Kidney tubule cell (primary cell): Measurements from ENCODE around the gene LPCAT4.
"Not testable (repeated sequence)": the region's sequence is repeated elsewhere in the genome, so short reads cannot be mapped to it uniquely, and the experiment has no call there.

Experiments
- DNase-seq: peaks from one replicate; pipeline ENCODE4 v3.0.0-alpha.2; 2018; ENCODE audit warnings: low spot score

Gene LPCAT4, protein sequence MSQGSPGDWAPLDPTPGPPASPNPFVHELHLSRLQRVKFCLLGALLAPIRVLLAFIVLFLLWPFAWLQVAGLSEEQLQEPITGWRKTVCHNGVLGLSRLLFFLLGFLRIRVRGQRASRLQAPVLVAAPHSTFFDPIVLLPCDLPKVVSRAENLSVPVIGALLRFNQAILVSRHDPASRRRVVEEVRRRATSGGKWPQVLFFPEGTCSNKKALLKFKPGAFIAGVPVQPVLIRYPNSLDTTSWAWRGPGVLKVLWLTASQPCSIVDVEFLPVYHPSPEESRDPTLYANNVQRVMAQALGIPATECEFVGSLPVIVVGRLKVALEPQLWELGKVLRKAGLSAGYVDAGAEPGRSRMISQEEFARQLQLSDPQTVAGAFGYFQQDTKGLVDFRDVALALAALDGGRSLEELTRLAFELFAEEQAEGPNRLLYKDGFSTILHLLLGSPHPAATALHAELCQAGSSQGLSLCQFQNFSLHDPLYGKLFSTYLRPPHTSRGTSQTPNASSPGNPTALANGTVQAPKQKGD

GRCh38 chr15:34367101-34368081, at the start of gene LPCAT4:
TSS of gene LPCAT4 (minus strand) at chr15:34367196. CDS start at chr15:34367100, 96 bp downstream.
- peak; percentile 91 for DNase-seq

GRCh38 chr15:34409511-34409910, 42.5 kb upstream of the LPCAT4 start:
- not testable (repeated sequence) for DNase-seq

DNA sequence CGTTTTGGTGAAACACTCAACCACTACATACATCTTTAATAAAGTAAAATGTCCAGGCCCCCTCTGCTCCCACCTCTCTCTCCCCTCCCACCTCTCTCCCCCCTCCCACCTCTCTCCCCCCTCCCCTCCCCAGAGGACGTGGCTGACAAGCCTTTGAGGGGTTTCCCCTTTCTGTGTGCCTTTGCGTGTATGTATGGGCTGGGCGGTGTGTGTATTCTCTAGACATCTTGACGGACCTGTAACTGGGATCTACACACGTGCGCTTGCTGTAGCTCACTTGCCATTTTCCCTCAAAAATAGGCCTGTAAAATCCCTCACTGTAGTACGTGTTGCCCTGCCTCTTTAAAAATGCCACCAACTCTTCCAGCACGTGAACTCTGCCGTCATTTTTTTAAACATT, 42.0 kb upstream of the LPCAT4 start:
- DNase-seq: not testable (repeated sequence)

- not testable (repeated sequence) for DNase-seq
Measured at GRCh38 chr15:34403899-34404298, 36.9 kb upstream of the LPCAT4 start.

DNA sequence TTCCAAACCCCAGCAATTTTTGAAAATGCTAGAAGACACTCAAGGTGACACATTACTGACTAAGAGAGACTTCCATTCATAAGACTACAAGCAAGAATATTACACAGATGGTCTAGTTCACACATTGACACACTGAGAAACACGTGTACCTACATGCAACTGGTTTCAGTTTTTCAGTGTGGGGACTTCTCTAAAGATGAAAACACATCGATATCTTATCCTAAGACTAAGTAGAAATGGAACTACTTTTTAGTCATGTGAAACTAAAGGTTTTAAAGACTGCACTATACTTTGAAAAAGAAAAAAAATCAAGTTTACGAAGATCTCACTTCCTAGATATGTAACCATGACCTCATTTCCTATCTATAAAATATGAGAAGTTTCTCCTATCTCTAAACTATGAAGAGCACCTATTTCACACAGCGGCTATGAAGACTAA, 36.2 kb upstream of the LPCAT4 start:
- DNase-seq: not testable (repeated sequence)

- not testable (repeated sequence) for DNase-seq
Measured at GRCh38 chr15:34397637-34398259, 30.8 kb upstream of the LPCAT4 start.

DNA sequence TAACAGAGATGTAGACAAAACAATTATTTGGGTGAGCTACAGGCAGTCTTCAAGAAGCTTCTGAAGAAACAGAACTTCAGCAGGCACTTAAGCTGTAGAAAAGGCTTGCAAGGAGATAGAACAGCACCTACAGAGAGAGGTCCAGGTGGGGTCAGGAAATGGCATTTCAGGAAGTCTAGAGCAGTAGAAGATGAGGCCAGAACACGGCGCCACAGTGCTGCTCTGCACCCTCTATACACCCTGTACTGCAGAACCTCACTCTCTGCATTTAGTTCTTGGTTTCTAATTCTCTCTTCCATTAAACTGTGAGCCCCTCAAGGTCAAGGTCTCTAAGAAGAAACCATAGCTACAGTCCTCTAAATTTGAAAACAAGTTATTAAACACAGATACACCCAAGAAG, 26.0 kb upstream of the LPCAT4 start:
- not testable (repeated sequence) for DNase-seq

GRCh38 chr15:34389594-34390086, 22.6 kb upstream of the LPCAT4 start:
- not testable (repeated sequence) for DNase-seq

GRCh38 chr15:34381829-34382521, 15.0 kb upstream of the LPCAT4 start:
- not testable (repeated sequence) for DNase-seq

DNA sequence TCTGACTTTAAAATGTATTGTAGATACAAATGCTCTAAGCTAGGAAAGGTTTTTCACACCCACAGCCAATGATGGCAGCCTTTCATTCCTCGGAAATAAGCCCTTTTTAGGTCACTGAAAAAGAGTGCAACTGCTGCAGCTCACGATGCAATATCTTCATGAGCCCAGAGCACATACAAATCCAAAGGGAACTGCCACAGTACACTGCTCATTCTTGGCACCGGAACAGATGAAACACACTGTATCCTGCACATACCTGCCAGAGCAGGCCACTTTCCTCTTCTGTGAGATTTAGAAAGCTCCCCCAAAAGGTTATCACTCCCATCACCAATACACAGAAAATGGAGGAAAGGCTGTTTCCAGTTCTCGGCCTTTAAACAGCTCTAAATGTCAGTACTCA, 13.5 kb upstream of the LPCAT4 start:
- not testable (repeated sequence) for DNase-seq

- DNase-seq: no peak
Measured at GRCh38 chr15:34376856-34377255, 9.9 kb upstream of the LPCAT4 start.

GRCh38 chr15:34375541-34375940, 8.5 kb upstream of the LPCAT4 start:
- DNase-seq: not testable (repeated sequence)

DNA sequence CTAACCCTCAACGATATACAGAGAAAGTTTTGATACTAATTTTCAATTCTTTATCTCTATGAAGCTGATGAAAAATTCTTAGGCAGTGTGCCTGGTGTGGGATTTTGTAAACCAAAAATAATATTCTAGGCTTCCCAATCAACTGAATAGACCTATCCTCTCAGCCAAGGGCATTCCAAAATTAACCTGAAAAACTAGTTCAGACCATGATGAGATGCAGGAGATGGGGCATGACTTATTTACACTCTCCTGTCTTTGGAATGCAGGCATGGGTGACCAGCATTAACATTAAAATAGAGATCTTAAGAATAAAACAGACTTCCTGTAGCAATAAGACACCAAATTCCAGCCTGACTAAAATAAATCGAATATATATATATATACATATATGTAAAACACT, 7.8 kb upstream of the LPCAT4 start:
- DNase-seq: no peak

- no peak for DNase-seq
Measured at GRCh38 chr15:34373951-34374350, 7.0 kb upstream of the LPCAT4 start.

- DNase-seq: peak; percentile 16
Measured at GRCh38 chr15:34370643-34371042, 3.6 kb upstream of the LPCAT4 start.

GRCh38 chr15:34370129-34370528, 3.1 kb upstream of the LPCAT4 start:
- DNase-seq: no peak

- peak; percentile 86 for DNase-seq
Measured at GRCh38 chr15:34366271-34367065, 528 bp downstream of the LPCAT4 start.

GRCh38 chr15:34365836-34366235, 1.2 kb downstream of the LPCAT4 start:
- DNase-seq: no peak

- no peak for DNase-seq
Measured at GRCh38 chr15:34365091-34365825, 1.7 kb downstream of the LPCAT4 start.
